Right cardiac atrium (tissue), 5 donors: ENCODE measurements around the gene TMEM120B. TPM values are rescaled to one million over a fixed set of nuclear protein-coding genes. Genes with fewer than 3 reads are reported as not detected.

Experiments used
- ATAC-seq, 2 donors: fragments of 200-7000 bp; cut with Tn5 transposase; one replicate each; pipeline versions ENCODE4 v1.8.0 to v1.9.1; 2020; ENCODE audit warnings: moderate library complexity in 2 of 2, mild to moderate bottlenecking in 1 of 2
- DNase-seq, 3 donors: peaks; one replicate each; pipeline ENCODE4 v3.0.0-alpha.2; 2020
- H3K27ac ChIP-seq: one replicate; pipeline ENCODE4 v1.5.1; 2013; ENCODE audit warnings: mild to moderate bottlenecking, low read length, control low read depth, moderate library complexity
- H3K27me3 ChIP-seq: one replicate; pipeline ENCODE4 v1.6.1; 2013; ENCODE audit not compliant: control insufficient read depth, insufficient read depth
- H3K4me1 ChIP-seq: one replicate; pipeline ENCODE4 v1.6.1; 2013; ENCODE audit warnings: low read length; ENCODE audit not compliant: control insufficient read depth, insufficient read depth
- H3K4me3 ChIP-seq: one replicate; pipeline ENCODE4 v1.5.1; 2013; ENCODE audit warnings: low read length, control low read depth
- H3K9me3 ChIP-seq: one replicate; pipeline ENCODE4 v1.6.1; 2013; ENCODE audit warnings: low read length; ENCODE audit not compliant: control insufficient read depth
- WGBS: extraction: QIAGEN DNeasy Blood & Tissue Kit; methylation state at CpG from one replicate; pipeline ENCODE4 v1.1.7; 2013; 5-methylcytosine and 5-hydroxymethylcytosine counted together
- intact Hi-C, 4 donors: fragments of 100-400 bp; cut with DNase I; formaldehyde crosslinking; loops; one replicate each; pipeline versions ENCODE4 v1.11.0 to v1.14.0; 2022 to 2023
- polyA plus RNA-seq: library from polyadenylated mRNA; stranded (reverse); fragments of 200-250 nt; gene quantifications from one replicate; pipeline ENCODE4 v1.2.3, GENCODE V29; 2013
- total RNA-seq, 4 donors: library from RNA; stranded (reverse); fragmentation: NEBNext Ultra II Directional; extraction: Animal tissue kit (Norgen Biotek cat#: 25700); gene quantifications; one replicate each; pipeline ENCODE4 v1.2.1, GENCODE V29; 2021
- donor health status: healthy with polysubstance abuse.
- donor health status: DM: no; HTN: yes; CAD: no.
- donor health status: DM: no; HTN: no; CAD: no.
- donor health status: DM: no; HTN: yes; CAD: no; lungs with severe emphysema.
- donor health status: DM: yes; HTN: yes; CAD: no.

The TMEM120B gene
- total and polyA plus RNA-seq, 5 donors = 5.8 to 7.6 (median 6.7) TPM

GRCh38 chr12:121812320-121812871, 99.8 kb downstream of the TMEM120B start:
- peak overlapping the region; percentile 40 for H3K27ac ChIP-seq
- H3K9me3 ChIP-seq = no peaks in the 10 kb centered on the region
- H3K4me3 ChIP-seq = peak overlapping the region; percentile 57
- intact Hi-C loops = loop anchor here in 1 of 4 donors (5.0 to 10.0 kb wide), 2 partner anchors 35 to 72 kb away; partner anchors contain the start of gene PSMD9
- ATAC-seq (peak; percentile 89 to 92), DNase-seq (peak; percentile 80 to 93 (median 93))
- H3K27me3 ChIP-seq = no peaks in the 10 kb centered on the region
- peaks cover 11% of the 10 kb centered on the region for H3K4me1 ChIP-seq
- 15% methylated on average over 26 of the region's 26 CpGs for WGBS

- ATAC-seq = peak in 1 of 2 donors; percentile 6
- no peaks in the 10 kb centered on the region for H3K27me3 ChIP-seq
- peak in 1 of 3 donors; percentile 56 for DNase-seq
- intact Hi-C loops = loop anchor here in 1 of 4 donors (5.0 to 10.0 kb wide), 2 partner anchors 36 to 72 kb away; partner anchors contain the start of gene PSMD9
- H3K4me1 ChIP-seq = peaks cover 11% of the 10 kb centered on the region
- no peaks in the 10 kb centered on the region for H3K9me3 ChIP-seq
- WGBS = 38% methylated on average over 25 of the region's 25 CpGs
- H3K27ac ChIP-seq = peak overlapping the region; percentile 33
- H3K4me3 ChIP-seq = peak overlapping the region; percentile 57
Observed at GRCh38 chr12:121812921-121813896, 100.7 kb downstream of the TMEM120B start.

- Histone ChIP-seq H3K27me3 (no peaks in the 10 kb centered on the region), H3K4me1 (peaks cover 11% of the 10 kb centered on the region), H3K27ac (no peak overlapping the region), H3K9me3 (no peaks in the 10 kb centered on the region), H3K4me3 (no peak overlapping the region)
- WGBS = 88% methylated on average over 14 of the region's 14 CpGs
- peak in 2 of 3 donors; percentile 51 to 58 for DNase-seq
- intact Hi-C loops = loop anchor here in 1 of 4 donors (5.0 to 10.0 kb wide), 2 partner anchors 37 to 71 kb away; partner anchors contain the start of gene PSMD9
- no peak for ATAC-seq
Observed at GRCh38 chr12:121813951-121814350, 101.4 kb downstream of the TMEM120B start.

DNA sequence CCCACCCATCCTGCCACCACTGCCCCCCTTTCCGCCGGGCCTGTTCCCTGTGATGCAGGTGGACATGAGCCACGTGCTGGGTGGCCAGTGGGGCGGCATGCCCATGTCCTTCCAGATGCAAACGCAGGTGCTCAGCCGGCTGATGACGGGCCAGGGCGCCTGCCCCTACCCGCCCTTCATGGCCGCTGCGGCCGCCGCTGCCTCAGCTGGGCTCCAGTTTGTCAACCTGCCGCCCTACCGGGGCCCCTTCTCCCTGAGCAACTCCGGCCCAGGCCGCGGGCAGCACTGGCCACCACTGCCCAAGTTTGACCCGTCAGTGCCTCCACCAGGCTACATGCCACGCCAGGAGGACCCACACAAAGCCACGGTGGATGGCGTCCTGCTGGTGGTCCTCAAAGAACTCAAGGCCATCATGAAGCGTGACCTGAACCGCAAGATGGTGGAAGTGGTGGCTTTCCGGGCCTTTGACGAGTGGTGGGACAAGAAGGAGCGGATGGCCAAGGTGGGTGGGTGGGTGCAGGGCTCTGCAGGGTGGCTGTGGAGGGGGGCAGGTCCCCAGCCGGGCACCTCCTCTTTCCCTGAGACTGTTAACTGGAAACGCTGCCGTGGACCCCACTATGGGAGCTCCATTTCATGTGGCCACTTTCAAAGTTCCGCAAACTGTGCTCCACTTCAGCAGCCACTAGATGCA, 102.0 kb downstream of the TMEM120B start:
- peaks cover 11% of the 10 kb centered on the region for H3K4me1 ChIP-seq
- DNase-seq = peak in 2 of 3 donors; percentile 51 to 68
- ATAC-seq = no peak
- no peaks in the 10 kb centered on the region for H3K27me3 ChIP-seq
- H3K27ac ChIP-seq = no peak overlapping the region
- intact Hi-C loops = loop anchor here in 1 of 4 donors (5.0 to 10.0 kb wide), 2 partner anchors 37 to 70 kb away; partner anchors contain the start of gene PSMD9
- H3K9me3 ChIP-seq = no peaks in the 10 kb centered on the region
- 93% methylated on average over 31 of the region's 31 CpGs for WGBS
- H3K4me3 ChIP-seq = no peak overlapping the region

GRCh38 chr12:121815263-121815662, 102.7 kb downstream of the TMEM120B start:
- ATAC-seq (no peak), DNase-seq (peak in 1 of 3 donors; percentile 26)
- Histone ChIP-seq H3K4me3 (no peak overlapping the region), H3K27me3 (no peaks in the 10 kb centered on the region), H3K27ac (no peak overlapping the region), H3K9me3 (no peaks in the 10 kb centered on the region), H3K4me1 (peaks cover 11% of the 10 kb centered on the region)
- WGBS = 91% methylated on average over 8 of the region's 8 CpGs
- intact Hi-C loops = loop anchor here in 1 of 4 donors (10.0 kb wide), 1 partner anchor 70 kb away; the partner anchor contains the start of gene PSMD9

- Histone ChIP-seq H3K4me1 (peaks cover 3% of the 10 kb centered on the region), H3K4me3 (no peak overlapping the region), H3K27ac (no peak overlapping the region), H3K9me3 (no peaks in the 10 kb centered on the region), H3K27me3 (no peaks in the 10 kb centered on the region)
- intact Hi-C loops = loop anchor here in 1 of 4 donors (10.0 kb wide), 1 partner anchor 68 kb away; the partner anchor contains the start of gene PSMD9
- 93% methylated on average over 47 of the region's 47 CpGs for WGBS
- ATAC-seq = no peak
- DNase-seq = peak in 1 of 3 donors; percentile 71
Observed at GRCh38 chr12:121816925-121817647, 104.5 kb downstream of the TMEM120B start.

DNA sequence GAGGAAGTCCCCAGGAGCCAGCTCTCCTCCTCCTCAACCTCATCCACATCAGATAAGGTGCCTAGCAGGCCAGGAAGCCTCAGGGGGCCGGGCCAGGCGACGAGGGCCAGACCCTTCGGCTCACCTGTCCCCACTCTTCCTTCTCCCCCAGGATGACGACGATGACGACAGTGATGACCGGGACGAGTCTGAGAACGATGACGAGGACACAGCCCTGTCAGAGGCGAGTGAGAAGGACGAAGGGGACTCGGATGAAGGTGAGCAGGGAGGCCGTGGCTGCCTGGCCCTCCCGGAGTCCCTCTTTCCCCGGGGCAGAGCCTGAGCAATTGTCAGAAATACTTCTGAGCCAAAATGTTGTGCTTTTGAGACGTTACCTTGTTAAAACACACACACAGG, 105.1 kb downstream of the TMEM120B start:
- no peaks in the 10 kb centered on the region for H3K9me3 ChIP-seq
- no peak overlapping the region for H3K27ac ChIP-seq
- H3K4me3 ChIP-seq = no peak overlapping the region
- H3K27me3 ChIP-seq = no peaks in the 10 kb centered on the region
- no peak for DNase-seq
- intact Hi-C loops = loop anchor here in 1 of 4 donors (10.0 kb wide), 1 partner anchor 67 kb away; the partner anchor contains the start of gene PSMD9
- no peak for ATAC-seq
- 89% methylated on average over 18 of the region's 18 CpGs for WGBS
- H3K4me1 ChIP-seq = peaks cover 3% of the 10 kb centered on the region

DNA sequence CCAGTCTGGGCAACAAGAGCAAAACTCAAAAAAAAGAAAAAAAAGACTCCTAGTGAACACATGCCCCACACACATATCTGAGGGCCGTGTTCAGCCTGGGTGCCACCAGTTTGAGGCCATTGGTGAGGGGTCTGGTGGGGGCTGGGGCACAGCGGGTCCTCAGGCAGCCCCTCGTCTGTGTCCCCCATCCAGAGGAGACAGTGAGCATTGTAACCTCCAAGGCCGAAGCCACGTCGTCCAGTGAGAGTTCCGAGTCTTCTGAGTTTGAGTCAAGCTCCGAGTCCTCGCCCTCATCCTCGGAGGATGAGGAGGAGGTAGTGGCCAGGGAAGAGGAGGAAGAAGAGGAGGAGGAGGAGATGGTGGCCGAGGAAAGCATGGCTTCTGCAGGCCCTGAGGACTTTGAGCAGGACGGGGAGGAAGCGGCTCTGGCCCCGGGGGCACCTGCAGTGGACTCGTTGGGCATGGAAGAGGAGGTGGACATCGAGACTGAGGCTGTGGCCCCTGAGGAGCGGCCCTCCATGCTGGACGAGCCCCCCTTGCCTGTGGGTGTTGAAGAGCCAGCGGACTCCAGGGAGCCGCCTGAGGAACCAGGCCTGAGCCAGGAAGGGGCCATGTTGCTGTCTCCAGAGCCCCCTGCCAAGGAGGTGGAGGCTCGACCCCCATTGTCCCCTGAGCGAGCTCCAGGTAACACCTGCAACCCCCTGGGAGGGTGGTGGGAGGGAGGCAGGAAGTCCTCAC, 106.8 kb downstream of the TMEM120B start:
- Histone ChIP-seq H3K4me1 (no peaks in the 10 kb centered on the region), H3K27me3 (no peaks in the 10 kb centered on the region), H3K4me3 (no peak overlapping the region), H3K27ac (no peak overlapping the region), H3K9me3 (no peaks in the 10 kb centered on the region)
- intact Hi-C loops = loop anchor here in 1 of 4 donors (10.0 kb wide), 1 partner anchor 65 kb away; the partner anchor contains the start of gene PSMD9
- 90% methylated on average over 22 of the region's 22 CpGs for WGBS
- no peak for ATAC-seq
- no peak for DNase-seq

- DNase-seq (no peak), ATAC-seq (no peak)
- no peak overlapping the region for H3K27ac ChIP-seq
- H3K4me1 ChIP-seq = no peaks in the 10 kb centered on the region
- H3K4me3 ChIP-seq = no peak overlapping the region
- 87% methylated on average over 7 of the region's 7 CpGs for WGBS
- no peaks in the 10 kb centered on the region for H3K9me3 ChIP-seq
- intact Hi-C loops = no loop called here
- H3K27me3 ChIP-seq = no peaks in the 10 kb centered on the region
Observed at GRCh38 chr12:121820056-121820455, 107.5 kb downstream of the TMEM120B start.
